Stimulated activated CD4-positive, alpha-beta T cell treated with anti-CD3 and anti-CD28 coated beads, Interleukin-1b, Interleukin-23, amount 100 ng/mL, for 1 hour (primary cell): ENCODE data around the gene RNF19B.
A peak's percentile ranks its signal among the peaks of the same experiment; 100 is the strongest.

Experiments used
- DNase-seq, 2 donors: peaks; one replicate each; pipeline ENCODE4 v3.0.0-alpha.2; 2020; ENCODE audit warnings: low read depth in 2 of 2

The RNF19B gene

GRCh38 chr1:32900956-32901822 lies 63.4 kb downstream of the RNF19B start, which contains the start of gene TMEM54:
TSS of gene TMEM54 (minus strand) at chr1:32901389. CDS start at chr1:32901238, 151 bp downstream.
- no peak for DNase-seq

- DNase-seq: no peak
Measured at GRCh38 chr1:32900371-32900955, 64.1 kb downstream of the RNF19B start.

GRCh38 chr1:32899586-32900296 lies 64.9 kb downstream of the RNF19B start:
- no peak for DNase-seq

GRCh38 chr1:32898958-32899357 lies 65.7 kb downstream of the RNF19B start:
- DNase-seq: no peak

- DNase-seq: no peak
Measured at GRCh38 chr1:32898056-32898455, 66.6 kb downstream of the RNF19B start.

- DNase-seq: no peak
Measured at GRCh38 chr1:32897082-32898049, 67.2 kb downstream of the RNF19B start.

GRCh38 chr1:32896451-32896850 lies 68.2 kb downstream of the RNF19B start:
- no peak for DNase-seq

GRCh38 chr1:32895325-32896215 lies 69.0 kb downstream of the RNF19B start:
- DNase-seq: no peak

- no peak for DNase-seq
Measured at GRCh38 chr1:32894681-32895080, 69.9 kb downstream of the RNF19B start.

- no peak for DNase-seq
Measured at GRCh38 chr1:32894019-32894600, 70.5 kb downstream of the RNF19B start.

GRCh38 chr1:32893198-32894018 lies 71.2 kb downstream of the RNF19B start:
- no peak for DNase-seq

- DNase-seq: peak in 1 of 2 donors; percentile 30
Measured at GRCh38 chr1:32892368-32893197, 72.0 kb downstream of the RNF19B start.

- no peak for DNase-seq
Measured at GRCh38 chr1:32891630-32892029, 73.0 kb downstream of the RNF19B start.

- no peak for DNase-seq
Measured at GRCh38 chr1:32891241-32891570, 73.4 kb downstream of the RNF19B start.

GRCh38 chr1:32890516-32891240 lies 73.9 kb downstream of the RNF19B start:
- DNase-seq: no peak

- DNase-seq: no peak
Measured at GRCh38 chr1:32889731-32890278, 74.8 kb downstream of the RNF19B start.

- no peak for DNase-seq
Measured at GRCh38 chr1:32888677-32889420, 75.8 kb downstream of the RNF19B start.
